Mesothelial cell of epicardium (in vitro differentiated cells): ENCODE data around the gene PRCC. TPM values are rescaled to one million over a fixed set of nuclear protein-coding genes. Genes with fewer than 3 reads are reported as not detected.

Source experiments
- DNase-seq, 2 experiments: peaks; one replicate each; pipeline ENCODE4 v3.0.0; 2021; ENCODE audit warnings: low spot score in 2 of 2; ENCODE audit not compliant: unreplicated experiment in 2 of 2
- H3K27ac Mint-ChIP-seq: 2 replicates; pipeline ENCODE4 v1.8.0; 2021; ENCODE audit warnings: mixed read lengths
- H3K27me3 Mint-ChIP-seq: 2 replicates; pipeline ENCODE4 v1.8.0; 2021; ENCODE audit warnings: low read depth, mixed read lengths
- H3K36me3 Mint-ChIP-seq: 2 replicates; pipeline ENCODE4 v1.8.0; 2021; ENCODE audit warnings: mixed read lengths
- H3K4me1 Mint-ChIP-seq: 2 replicates; pipeline ENCODE4 v1.8.0; 2021; ENCODE audit warnings: mixed read lengths
- H3K4me3 Mint-ChIP-seq: 2 replicates; pipeline ENCODE4 v1.8.0; 2021; ENCODE audit warnings: mild to moderate bottlenecking, moderate library complexity, mixed read lengths
- H3K9me3 Mint-ChIP-seq: 2 replicates; pipeline ENCODE4 v1.8.0; 2021; ENCODE audit warnings: mixed read lengths
- total RNA-seq: library from RNA; stranded (reverse); gene quantifications from 3 replicates; pipeline ENCODE4 v1.2.1, GENCODE V29; 2021
- TF ChIP-seq, protein P1 (sequence below): fragments of 200-600 bp; sonication (generic); IDR thresholded peaks from one replicate; pipeline ENCODE4 v1.5.0; 2021; ENCODE audit warnings: antibody characterized with exemption; ENCODE audit not compliant: unreplicated experiment

Gene PRCC
- total RNA-seq, 1 donor from 2014 or later = 93.7 TPM

DNA sequence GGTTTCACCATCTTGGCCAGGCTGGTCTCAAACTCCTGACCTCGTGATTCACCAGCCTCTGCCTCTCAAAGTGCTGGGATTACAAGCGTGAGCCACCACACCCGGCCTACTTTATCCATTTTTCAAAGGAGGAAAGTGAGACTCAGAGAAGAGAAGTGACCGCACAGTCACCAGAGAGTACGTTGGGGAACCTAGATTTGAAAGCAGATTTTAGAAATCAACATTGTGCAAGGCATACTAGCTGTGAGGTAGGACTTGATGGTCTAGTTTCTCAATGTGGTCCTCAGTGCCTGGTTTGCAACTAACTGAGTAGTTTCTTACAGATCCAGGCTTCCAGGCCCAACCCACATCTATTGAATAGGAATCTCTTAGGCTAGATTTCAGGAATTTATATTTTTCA, 1.7 kb upstream of the PRCC start:
- DNase-seq = no peak
- TF ChIP-seq, protein P1, sequence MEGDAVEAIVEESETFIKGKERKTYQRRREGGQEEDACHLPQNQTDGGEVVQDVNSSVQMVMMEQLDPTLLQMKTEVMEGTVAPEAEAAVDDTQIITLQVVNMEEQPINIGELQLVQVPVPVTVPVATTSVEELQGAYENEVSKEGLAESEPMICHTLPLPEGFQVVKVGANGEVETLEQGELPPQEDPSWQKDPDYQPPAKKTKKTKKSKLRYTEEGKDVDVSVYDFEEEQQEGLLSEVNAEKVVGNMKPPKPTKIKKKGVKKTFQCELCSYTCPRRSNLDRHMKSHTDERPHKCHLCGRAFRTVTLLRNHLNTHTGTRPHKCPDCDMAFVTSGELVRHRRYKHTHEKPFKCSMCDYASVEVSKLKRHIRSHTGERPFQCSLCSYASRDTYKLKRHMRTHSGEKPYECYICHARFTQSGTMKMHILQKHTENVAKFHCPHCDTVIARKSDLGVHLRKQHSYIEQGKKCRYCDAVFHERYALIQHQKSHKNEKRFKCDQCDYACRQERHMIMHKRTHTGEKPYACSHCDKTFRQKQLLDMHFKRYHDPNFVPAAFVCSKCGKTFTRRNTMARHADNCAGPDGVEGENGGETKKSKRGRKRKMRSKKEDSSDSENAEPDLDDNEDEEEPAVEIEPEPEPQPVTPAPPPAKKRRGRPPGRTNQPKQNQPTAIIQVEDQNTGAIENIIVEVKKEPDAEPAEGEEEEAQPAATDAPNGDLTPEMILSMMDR = no peak
- Mint-ChIP-seq H3K27me3 (no peaks in the 10 kb centered on the region), H3K36me3 (peaks cover 2% of the 10 kb centered on the region), H3K9me3 (no peaks in the 10 kb centered on the region), H3K27ac (no peak overlapping the region), H3K4me1 (peaks cover 24% of the 10 kb centered on the region), H3K4me3 (no peak overlapping the region)

DNA sequence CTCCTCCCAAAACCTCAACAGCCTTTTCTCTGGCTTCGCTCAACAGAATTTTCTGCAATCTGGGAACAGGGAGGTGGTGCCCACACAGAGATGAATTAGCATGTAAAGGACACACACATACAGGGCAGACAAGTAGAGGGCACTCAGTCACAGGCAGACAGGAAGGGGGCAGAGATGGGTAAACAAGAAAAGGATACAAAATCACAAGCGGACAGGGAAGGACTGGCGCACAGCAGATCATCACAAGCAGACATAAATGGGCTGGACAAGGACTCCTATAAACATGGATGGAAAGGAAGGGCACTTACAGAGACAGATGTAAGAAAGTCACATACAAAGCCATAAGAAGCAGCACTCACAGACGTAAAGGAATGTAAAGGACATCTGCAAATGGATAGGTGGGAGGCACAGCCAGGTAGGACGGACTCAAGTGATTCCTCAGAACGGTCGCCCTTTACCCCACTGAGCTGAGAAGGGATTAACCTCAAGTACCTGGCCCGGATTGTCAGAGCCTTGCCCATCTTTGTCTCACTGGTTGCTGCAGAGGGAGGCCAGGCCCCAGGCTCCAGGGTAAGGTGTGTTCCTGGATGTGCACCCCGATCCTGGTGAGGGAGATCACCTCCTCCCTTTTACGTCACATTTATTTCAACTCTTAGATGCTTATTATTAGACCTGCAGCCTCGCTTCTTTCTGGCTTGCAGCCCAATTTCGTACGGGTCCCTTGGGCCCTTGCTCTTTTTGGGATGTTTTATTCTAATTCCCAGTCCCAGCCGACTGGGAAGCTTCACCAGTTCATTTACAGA, 836 bp upstream of the PRCC start:
- Mint-ChIP-seq H3K4me1 (peaks cover 30% of the 10 kb centered on the region), H3K4me3 (no peak overlapping the region), H3K27ac (no peak overlapping the region), H3K36me3 (peaks cover 9% of the 10 kb centered on the region), H3K9me3 (no peaks in the 10 kb centered on the region), H3K27me3 (no peaks in the 10 kb centered on the region)
- peak in 1 of 2 experiments; percentile 62 for DNase-seq
- TF ChIP-seq, protein P1 = no peak

DNA sequence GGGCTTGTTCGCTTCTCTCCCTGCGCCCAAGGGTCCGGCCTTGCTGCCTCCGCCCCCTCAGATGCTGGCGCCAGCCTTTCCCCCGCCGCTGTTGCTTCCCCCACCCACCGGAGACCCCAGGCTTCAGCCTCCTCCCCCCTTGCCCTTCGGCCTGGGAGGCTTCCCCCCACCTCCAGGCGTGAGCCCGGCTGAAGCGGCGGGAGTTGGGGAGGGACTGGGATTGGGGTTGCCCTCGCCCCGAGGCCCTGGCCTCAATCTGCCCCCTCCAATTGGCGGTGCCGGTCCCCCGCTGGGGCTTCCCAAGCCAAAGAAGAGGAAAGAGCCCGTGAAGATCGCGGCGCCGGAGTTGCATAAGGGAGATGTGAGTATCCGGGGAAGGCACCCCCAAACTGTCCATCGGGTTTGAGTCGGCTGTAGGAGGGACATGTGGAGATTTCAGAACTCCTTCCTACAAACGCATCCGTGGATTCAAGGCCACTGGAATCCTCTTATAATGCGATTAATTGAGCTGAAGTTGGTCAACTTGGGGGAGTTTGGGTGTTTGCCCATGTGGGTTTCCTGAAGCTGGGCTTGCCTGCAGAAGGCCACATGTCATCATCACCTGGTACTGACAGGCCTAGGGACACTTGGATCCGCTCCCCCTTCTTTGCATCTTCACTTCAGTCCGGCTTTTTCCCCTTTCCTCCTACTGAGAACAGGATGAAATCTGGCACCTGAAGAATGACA, 707 bp downstream of the PRCC start:
- TF ChIP-seq, protein P1 = no peak
- Mint-ChIP-seq H3K4me3 (no peak overlapping the region), H3K27me3 (no peaks in the 10 kb centered on the region), H3K36me3 (peaks cover 9% of the 10 kb centered on the region), H3K27ac (no peak overlapping the region), H3K9me3 (no peaks in the 10 kb centered on the region), H3K4me1 (peaks cover 41% of the 10 kb centered on the region)
- peak in 1 of 2 experiments; percentile 51 for DNase-seq

DNA sequence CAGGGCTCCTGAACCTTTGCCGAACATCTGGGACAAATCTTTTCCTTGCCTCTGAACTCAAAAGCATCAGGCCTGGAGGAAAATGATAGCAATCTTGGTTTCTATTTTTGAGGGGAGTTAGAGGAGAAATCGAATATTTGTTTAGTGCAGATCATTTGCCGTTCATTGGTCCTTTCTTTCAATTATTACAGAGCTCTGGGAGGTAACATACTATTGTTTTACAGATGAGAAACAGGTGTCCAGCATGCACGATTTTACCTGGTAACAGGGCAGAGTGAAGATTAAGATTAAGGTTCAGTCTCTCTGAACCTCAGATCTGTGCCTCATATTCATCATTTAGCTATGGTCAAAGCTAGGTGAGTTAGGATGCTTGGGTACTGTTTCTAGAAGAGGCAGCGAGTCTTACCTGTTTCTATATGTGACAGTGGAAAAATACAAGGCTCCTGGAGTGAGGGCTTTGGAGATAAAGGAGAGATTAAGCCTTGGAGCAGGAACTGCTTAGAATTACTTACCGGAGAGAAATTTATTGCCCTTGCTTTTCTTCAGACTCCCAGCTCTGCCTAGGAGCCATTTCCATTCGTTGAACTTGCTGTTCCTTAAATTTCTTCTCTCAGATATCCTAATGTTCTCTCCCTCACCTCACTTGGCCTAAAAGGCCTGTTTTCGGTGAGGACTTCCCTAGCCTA, 1.4 kb downstream of the PRCC start:
- Mint-ChIP-seq H3K36me3 (peaks cover 10% of the 10 kb centered on the region), H3K27me3 (no peaks in the 10 kb centered on the region), H3K27ac (no peak overlapping the region), H3K4me1 (peaks cover 48% of the 10 kb centered on the region), H3K4me3 (no peak overlapping the region), H3K9me3 (no peaks in the 10 kb centered on the region)
- DNase-seq = no peak
- TF ChIP-seq, protein P1 = no peak

DNA sequence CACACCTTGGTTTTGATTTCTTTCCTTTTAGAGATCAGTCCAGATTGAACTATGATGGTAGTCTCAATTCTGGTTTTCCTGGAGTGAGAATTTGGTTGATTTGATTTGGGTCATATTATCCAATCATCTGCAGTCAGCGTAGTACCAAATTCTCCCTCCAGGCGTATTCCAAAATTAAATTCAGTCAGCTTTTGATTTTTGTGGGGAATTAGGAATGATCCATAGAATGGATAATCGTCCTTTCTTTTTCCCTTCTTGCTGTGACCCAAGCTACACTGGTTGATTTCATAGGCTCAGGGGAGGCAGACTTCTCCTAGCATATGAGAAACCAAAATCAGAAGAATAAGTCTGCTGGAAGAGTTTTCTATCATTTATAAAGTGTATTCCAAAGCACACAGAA, 4.9 kb downstream of the PRCC start:
- Mint-ChIP-seq H3K27ac (peak overlapping the region; percentile 85), H3K36me3 (peaks cover 12% of the 10 kb centered on the region), H3K27me3 (no peaks in the 10 kb centered on the region), H3K9me3 (no peaks in the 10 kb centered on the region), H3K4me1 (peaks cover 51% of the 10 kb centered on the region), H3K4me3 (no peak overlapping the region)
- TF ChIP-seq, protein P1 = peak; percentile 51
- no peak for DNase-seq
